NCI-H2227 treated with DMSO at 0.1 percent for 48 hours (cell line): Measurements from ENCODE around the gene RXRG.
"Not testable (repeated sequence)": the region's sequence is repeated elsewhere in the genome, so short reads cannot be mapped to it uniquely, and the experiment has no call there.

Experiments
- DNase-seq: peaks from one replicate; lab custom pipeline; 2025; lab: John Stamatoyannopoulos, UW

Gene RXRG

GRCh38 chr1:165444897-165445370 lies at the start of gene RXRG:
Gene RXRG (minus strand): TSS chr1:165445126. CDS start chr1:165444893, 233 bp downstream.
- peak; percentile 46 for DNase-seq

DNA sequence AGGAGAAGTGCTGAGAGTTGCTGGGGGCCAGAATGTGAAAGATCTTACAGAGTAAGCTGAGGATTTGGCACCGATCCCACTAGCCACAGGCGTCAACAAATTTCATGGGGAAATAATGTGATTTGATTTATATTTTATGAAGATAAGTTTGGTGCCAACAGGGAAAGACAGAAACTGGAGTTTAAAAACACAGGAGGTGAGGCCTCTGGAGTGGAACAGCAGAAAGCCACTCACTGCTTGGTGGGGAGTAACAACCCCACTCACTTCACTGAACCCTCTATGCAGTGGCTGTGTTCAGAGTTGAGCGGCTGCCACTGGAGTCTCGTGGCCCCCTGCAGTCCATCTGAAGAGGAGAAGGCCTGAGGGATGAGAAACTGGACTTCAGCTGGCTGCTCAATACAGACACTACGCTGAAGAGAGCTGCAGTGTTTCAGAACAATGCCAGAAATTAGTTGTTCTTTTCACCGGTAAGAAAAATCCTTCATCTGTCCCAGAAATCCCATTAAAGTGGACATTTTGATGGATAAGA lies 48.0 kb upstream of the RXRG start:
- no peak for DNase-seq

DNA sequence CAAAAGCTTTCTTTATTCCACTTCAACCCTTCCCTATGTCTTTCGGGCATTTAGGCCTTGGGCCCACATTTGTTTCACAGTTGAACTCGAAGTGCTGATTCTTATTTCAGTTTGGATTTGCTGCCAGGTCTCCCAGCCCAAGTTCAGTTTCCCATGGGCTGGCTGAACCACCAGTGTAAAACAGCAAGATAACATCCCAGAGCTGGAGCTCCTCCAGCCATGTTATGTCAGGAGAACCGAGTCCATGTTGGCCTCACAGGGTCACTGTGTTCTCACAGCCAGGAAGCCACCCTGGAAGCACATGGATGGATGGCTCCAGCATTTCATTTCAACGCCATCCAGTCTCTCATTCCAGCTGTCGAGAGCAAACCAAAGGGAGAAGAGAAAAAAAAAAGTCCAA lies 45.2 kb upstream of the RXRG start:
- DNase-seq, result no peak

- DNase-seq, result no peak
Measured at GRCh38 chr1:165487921-165488320, 43.0 kb upstream of the RXRG start.

- no peak for DNase-seq
Measured at GRCh38 chr1:165486663-165487062, 41.7 kb upstream of the RXRG start.

GRCh38 chr1:165485716-165486115 lies 40.8 kb upstream of the RXRG start:
- no peak for DNase-seq

DNA sequence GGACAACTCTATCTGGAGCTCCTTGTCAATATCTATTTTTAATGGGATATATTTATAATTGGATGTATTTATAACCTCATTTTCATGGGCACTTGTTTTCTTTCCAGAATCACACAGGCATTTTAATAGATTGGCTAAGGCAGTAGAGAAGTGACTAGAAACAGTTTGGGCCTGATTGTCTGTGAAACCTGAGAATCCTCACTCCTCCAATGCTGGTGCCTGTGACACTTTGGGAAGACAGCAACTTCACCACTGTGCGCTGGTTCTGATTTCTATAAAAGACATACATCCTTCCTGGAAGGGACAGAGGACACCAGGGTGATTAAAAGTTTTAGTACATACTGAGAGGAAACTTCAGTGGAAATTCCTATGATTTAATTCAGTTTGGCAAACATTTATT lies 39.6 kb upstream of the RXRG start:
- DNase-seq, result no peak

GRCh38 chr1:165483412-165483811 lies 38.5 kb upstream of the RXRG start:
- DNase-seq, result no peak

DNA sequence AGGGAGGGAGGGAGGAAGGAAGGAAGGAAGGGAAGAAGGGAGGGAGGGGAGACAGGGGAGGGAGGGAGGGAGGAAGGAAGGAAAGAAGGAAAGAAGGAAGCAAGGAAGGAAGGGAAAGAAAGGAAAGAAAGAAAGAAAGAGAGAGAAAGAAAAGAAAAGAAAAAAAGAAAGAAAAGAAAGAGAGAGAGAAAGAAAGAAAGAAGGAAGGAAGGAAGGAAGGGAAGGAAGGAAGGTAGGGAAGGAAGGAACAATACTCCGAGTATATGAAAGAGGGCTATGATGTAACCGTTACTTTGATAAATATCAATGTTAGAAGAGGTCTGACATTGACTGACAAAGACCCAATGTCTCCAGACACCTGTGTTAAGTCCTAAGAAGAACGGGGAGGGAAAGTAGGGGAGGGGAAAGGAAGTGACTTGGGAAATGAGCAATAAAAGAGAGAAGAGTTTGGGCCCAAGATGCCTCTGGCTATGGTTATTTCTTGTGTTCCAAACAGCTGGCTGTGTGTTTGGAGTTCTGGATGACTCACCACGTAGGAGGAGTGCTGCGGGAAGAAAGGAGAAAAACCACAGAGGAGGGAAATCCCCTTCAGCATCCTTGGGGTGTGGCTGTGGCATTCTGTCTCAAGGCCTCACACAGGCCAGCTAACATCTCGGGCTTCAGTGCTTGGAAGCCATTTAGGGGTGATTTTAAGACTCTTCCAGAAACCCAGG lies 37.0 kb upstream of the RXRG start:
- no peak for DNase-seq

DNA sequence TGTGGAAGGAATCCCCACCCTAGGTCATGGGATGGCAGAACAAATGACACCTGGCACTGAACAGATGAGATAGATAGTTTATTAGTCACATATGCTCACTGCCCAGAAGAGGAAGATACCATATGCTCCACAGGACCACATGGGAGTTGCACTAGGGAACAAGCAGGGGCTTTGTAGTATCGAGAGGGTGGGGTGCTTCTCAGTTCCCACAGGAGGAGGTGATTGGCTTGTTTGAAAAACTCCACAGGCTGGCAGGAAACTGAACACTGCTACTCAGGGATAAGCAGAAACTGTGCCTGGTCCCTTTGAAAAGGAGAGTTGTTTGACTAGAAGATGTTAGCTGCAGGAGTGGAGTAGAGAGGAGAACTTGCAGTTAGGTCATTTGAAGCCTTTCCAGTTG lies 31.9 kb upstream of the RXRG start:
- DNase-seq, result no peak

- DNase-seq, result no peak
Measured at GRCh38 chr1:165474196-165474595, 29.3 kb upstream of the RXRG start.

DNA sequence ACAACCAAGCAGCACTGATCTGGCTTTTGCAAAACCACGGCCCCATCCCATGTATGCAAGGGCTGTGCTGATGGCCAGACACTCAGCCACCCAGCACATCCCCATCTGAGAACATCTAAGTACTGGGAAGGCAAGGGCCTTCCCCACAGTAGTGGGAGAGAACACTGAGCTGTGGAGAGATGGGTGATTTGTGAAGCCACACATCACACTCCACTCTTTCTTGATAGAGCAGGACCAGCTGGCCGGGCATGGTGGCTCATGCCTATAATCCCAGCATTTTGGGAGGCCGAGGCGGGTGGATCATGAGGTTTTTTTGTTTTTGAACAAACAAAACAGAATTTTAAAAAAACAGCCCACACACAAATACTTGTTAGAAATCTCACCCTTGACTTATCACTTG lies 28.2 kb upstream of the RXRG start:
- DNase-seq, result no peak

GRCh38 chr1:165468726-165469249 lies 23.9 kb upstream of the RXRG start:
- no peak for DNase-seq

DNA sequence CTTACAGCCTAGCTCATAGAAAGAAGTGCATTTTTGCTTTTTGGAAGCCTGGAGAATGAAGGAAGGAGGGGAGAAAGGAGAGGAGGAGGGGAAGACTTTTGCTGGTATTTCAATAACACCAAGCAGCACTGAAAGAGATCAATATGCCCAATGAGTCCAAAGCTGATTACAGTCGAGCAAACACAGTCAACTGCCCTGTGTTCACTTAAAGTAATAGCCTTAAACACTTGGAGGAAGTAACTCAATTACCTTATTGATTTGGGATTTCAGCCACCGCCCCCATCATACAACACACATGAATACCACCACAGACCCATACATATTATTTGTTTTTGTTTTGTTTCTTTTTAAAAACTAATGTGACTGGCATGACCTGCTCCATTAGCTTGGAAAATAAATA lies 23.3 kb upstream of the RXRG start:
- no peak for DNase-seq

DNA sequence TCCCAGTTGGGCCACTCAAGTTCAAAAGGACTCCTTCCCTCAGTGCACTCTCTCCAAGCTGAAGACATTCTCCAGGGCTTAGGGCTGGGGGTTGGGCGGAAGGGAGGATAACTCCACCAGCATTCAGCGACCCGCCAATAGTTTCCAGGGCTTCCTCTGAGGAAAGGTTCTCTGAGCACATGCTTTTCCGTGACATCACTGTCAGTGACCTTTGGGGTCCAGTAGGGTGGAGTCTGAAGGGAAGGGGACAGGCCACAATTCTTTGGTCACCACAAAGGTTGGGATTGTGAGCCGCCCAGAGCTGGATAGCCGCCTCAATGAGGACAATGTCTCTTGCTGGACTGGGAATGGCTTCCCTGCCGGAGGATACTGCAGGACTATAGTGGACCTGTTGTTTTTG lies 22.8 kb upstream of the RXRG start:
- DNase-seq, result no peak

- peak; percentile 54 for DNase-seq
Measured at GRCh38 chr1:165463978-165464377, 19.1 kb upstream of the RXRG start.

DNA sequence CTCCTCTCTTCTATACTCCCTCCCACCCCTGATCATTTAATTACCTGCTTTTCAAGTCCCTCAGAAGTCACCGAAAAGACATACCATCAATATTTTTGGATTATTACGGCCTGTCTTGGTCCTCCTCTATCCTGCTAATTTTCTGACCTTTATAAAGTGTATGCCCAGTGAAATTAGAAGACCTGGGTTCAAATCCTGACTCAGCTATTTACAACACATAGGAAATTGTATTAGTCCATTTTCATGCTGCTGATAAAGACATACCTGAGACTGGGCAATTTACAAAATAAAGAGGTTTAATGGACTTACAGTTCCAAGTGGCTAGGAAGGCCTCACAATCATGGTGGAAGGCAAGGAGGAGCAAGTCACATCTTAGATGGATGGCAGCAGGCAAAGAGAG lies 14.8 kb upstream of the RXRG start:
- not testable (repeated sequence) for DNase-seq

DNA sequence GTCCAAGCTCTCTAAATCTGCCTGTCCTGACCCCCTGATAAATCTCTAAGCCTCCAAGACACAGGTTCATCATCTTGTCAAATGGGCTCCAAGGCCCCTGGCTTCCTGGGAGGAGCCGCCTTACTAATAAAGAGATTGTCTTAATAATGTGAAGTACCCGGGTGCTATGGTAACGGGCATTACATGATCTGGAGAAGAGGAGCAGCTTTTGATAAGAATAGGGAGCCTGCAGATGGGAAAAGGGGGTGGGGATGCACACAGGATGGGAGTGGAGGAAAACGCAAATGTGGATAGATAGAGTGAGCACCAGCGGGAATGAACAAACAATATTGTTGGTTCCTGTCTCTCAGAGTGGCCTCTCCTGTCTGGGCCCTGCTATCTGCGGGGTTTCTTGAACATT lies 11.9 kb upstream of the RXRG start:
- no peak for DNase-seq

GRCh38 chr1:165456114-165456513 lies 11.2 kb upstream of the RXRG start:
- DNase-seq, result no peak

- DNase-seq, result no peak
Measured at GRCh38 chr1:165455111-165455510, 10.2 kb upstream of the RXRG start.

GRCh38 chr1:165454091-165454610 lies 9.2 kb upstream of the RXRG start:
- DNase-seq, result no peak

DNA sequence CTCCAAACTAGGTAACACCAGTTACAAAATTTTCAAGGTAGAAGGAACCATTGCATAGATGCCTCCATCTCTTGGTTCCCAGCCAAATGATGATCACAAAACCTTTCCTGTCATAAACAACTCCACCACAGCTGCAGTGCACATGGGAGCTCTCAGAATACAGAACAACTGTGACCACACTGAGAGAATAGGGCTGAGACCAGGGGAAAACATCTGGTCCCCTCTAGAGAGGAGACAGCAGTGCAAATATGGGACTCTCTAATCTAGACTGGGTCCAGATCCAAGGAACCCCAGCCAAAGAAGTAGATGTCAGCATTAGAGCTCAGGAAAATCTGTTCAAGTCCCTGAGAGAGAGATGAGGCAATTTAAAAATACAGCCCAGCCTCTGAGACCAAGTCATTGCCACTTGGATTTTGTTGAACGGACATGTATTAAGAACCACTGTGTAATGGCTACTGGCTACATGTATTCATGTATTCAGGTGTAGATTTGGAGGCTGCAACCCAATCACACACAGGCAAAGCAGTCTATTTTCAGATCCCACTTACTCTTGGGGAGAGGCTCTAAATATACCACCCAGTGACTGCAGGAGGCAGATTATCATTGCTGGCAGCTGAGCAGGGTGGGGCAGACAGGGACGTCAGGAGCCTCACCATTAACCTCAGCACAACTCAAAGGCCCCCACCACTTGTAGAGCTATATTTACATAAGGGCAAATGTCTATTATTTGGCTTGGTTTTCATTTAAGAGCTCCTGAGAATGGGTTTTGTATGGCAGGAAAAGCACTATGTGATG lies 7.6 kb upstream of the RXRG start:
- DNase-seq, result no peak

DNA sequence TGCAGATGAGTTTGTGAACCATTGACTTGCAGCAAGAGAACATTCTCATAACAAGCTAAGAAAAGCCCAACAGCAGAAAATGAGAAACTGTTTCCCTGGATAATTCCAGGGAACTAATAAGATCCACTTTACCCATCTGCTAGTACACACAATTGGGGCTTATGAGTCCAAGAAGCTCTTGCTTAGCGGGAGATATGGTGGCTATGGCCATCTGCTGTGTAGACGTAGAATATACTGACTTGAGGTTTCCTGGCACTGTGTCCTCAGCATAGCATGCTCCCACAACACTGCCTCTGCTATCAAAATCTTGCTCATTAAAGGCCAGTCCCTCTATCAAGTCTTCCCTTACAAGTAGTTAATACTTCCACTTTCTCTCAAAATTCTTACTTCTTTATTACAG lies 6.8 kb upstream of the RXRG start:
- no peak for DNase-seq
